Lower lobe of right lung (tissue), 2 donors: Measurements from ENCODE around the gene GPC6. TPM values are rescaled to one million over a fixed set of nuclear protein-coding genes. Genes with fewer than 3 reads are reported as not detected.

Source experiments
- ATAC-seq, 2 donors: fragments of 200-7000 bp; cut with Tn5 transposase; one replicate each; pipeline ENCODE4 v1.9.1; 2020 to 2022; ENCODE audit warnings: mild to moderate bottlenecking in 2 of 2, moderate library complexity in 2 of 2
- DNase-seq: peaks from one replicate; pipeline ENCODE4 v3.0.0-alpha.2; 2020
- H3K27ac ChIP-seq: fragments of 200-600 bp; one replicate; pipeline ENCODE4 v1.8.0; 2022
- H3K27me3 ChIP-seq: fragments of 200-600 bp; one replicate; pipeline ENCODE4 v1.8.0; 2022; ENCODE audit warnings: low read depth
- H3K36me3 ChIP-seq: fragments of 200-600 bp; one replicate; pipeline ENCODE4 v1.8.0; 2022; ENCODE audit warnings: mild to moderate bottlenecking
- H3K4me1 ChIP-seq: fragments of 200-600 bp; one replicate; pipeline ENCODE4 v1.8.0; 2022
- H3K4me3 ChIP-seq: fragments of 200-600 bp; one replicate; pipeline ENCODE4 v1.8.0; 2022; ENCODE audit warnings: mild to moderate bottlenecking
- H3K9me3 ChIP-seq: fragments of 200-600 bp; one replicate; pipeline ENCODE4 v1.8.0; 2022
- CTCF ChIP-seq: fragments of 200-600 bp; IDR thresholded peaks from one replicate; pipeline ENCODE4 v1.8.0; 2022; ENCODE audit warnings: antibody characterized with exemption, mild to moderate bottlenecking
- intact Hi-C: fragments of 100-400 bp; cut with DNase I; formaldehyde crosslinking; loops from one replicate; pipeline ENCODE4 v1.11.0; 2022
- total RNA-seq: library from RNA; stranded (reverse); fragmentation: NEBNext Ultra II Directional; extraction: Animal tissue kit (Norgen Biotek cat#: 25700); gene quantifications from one replicate; pipeline ENCODE4 v1.2.1, GENCODE V29; 2021
- donor health status: DM: no; HTN: yes; CAD: no; lungs with severe emphysema.

Gene GPC6
- total RNA-seq, 1 donor from 2014 or later, result 5.5 TPM

GRCh38 chr13:93729383-93729782 is 502.8 kb downstream of the GPC6 start:
- ATAC-seq, result no peak
- H3K4me1 ChIP-seq, result peaks cover 9% of the 10 kb centered on the region
- H3K9me3 ChIP-seq, result no peaks in the 10 kb centered on the region
- no peaks in the 10 kb centered on the region for H3K27me3 ChIP-seq
- intact Hi-C loops, result no loop called here
- no peaks in the 10 kb centered on the region for H3K36me3 ChIP-seq
- no peak for DNase-seq
- H3K27ac ChIP-seq, result no peak overlapping the region
- no peak for TF ChIP-seq CTCF
- H3K4me3 ChIP-seq, result no peak overlapping the region

GRCh38 chr13:93730780-93731179 is 504.2 kb downstream of the GPC6 start:
- intact Hi-C loops, result no loop called here
- no peaks in the 10 kb centered on the region for H3K9me3 ChIP-seq
- H3K4me3 ChIP-seq, result no peak overlapping the region
- H3K36me3 ChIP-seq, result no peaks in the 10 kb centered on the region
- TF ChIP-seq CTCF, result no peak
- H3K27ac ChIP-seq, result no peak overlapping the region
- ATAC-seq (peak; percentile 44 to 81), DNase-seq (no peak)
- peaks cover 9% of the 10 kb centered on the region for H3K4me1 ChIP-seq
- no peaks in the 10 kb centered on the region for H3K27me3 ChIP-seq

- intact Hi-C loops, result no loop called here
- peaks cover 9% of the 10 kb centered on the region for H3K4me1 ChIP-seq
- DNase-seq (no peak), ATAC-seq (no peak)
- TF ChIP-seq CTCF, result no peak
- no peaks in the 10 kb centered on the region for H3K27me3 ChIP-seq
- no peak overlapping the region for H3K4me3 ChIP-seq
- no peaks in the 10 kb centered on the region for H3K36me3 ChIP-seq
- no peak overlapping the region for H3K27ac ChIP-seq
- H3K9me3 ChIP-seq, result no peaks in the 10 kb centered on the region
Observed at GRCh38 chr13:93732186-93732585, 505.6 kb downstream of the GPC6 start.

GRCh38 chr13:93736081-93736480 is 509.5 kb downstream of the GPC6 start:
- ATAC-seq (no peak), DNase-seq (no peak)
- Histone ChIP-seq H3K4me3 (no peak overlapping the region), H3K27me3 (no peaks in the 10 kb centered on the region), H3K27ac (no peak overlapping the region), H3K4me1 (no peaks in the 10 kb centered on the region), H3K36me3 (no peaks in the 10 kb centered on the region), H3K9me3 (no peaks in the 10 kb centered on the region)
- no peak for TF ChIP-seq CTCF
- intact Hi-C loops, result no loop called here

- Histone ChIP-seq H3K9me3 (no peaks in the 10 kb centered on the region), H3K4me3 (no peak overlapping the region), H3K27ac (no peak overlapping the region), H3K27me3 (no peaks in the 10 kb centered on the region), H3K36me3 (no peaks in the 10 kb centered on the region), H3K4me1 (no peaks in the 10 kb centered on the region)
- DNase-seq (no peak), ATAC-seq (no peak)
- no peak for TF ChIP-seq CTCF
- intact Hi-C loops, result no loop called here
Observed at GRCh38 chr13:93736909-93737308, 510.3 kb downstream of the GPC6 start.

GRCh38 chr13:93740334-93740733 is 513.7 kb downstream of the GPC6 start:
- ATAC-seq, result peak in 1 of 2 donors; percentile 62
- Histone ChIP-seq H3K36me3 (no peaks in the 10 kb centered on the region), H3K27ac (no peak overlapping the region), H3K4me3 (no peak overlapping the region), H3K4me1 (no peaks in the 10 kb centered on the region), H3K27me3 (no peaks in the 10 kb centered on the region), H3K9me3 (no peaks in the 10 kb centered on the region)
- intact Hi-C loops, result no loop called here
- DNase-seq, result no peak
- TF ChIP-seq CTCF, result no peak
